MM.1S (cell line): ENCODE results near the gene TTC9.

ENCODE experiments used
- EZH2phosphoT487 ChIP-seq: fragments of 300-600 bp; sonication (generic); IDR thresholded peaks from 2 replicates; pipeline ENCODE4 v1.6.1; 2018; ENCODE audit warnings: antibody characterized with exemption, low read length
- TF ChIP-seq, protein P1 (sequence below): fragments of 300-600 bp; sonication (generic); IDR thresholded peaks from 2 replicates; pipeline ENCODE4 v1.5.1; 2016; ENCODE audit warnings: antibody characterized with exemption, low read length, mixed read lengths

DNA sequence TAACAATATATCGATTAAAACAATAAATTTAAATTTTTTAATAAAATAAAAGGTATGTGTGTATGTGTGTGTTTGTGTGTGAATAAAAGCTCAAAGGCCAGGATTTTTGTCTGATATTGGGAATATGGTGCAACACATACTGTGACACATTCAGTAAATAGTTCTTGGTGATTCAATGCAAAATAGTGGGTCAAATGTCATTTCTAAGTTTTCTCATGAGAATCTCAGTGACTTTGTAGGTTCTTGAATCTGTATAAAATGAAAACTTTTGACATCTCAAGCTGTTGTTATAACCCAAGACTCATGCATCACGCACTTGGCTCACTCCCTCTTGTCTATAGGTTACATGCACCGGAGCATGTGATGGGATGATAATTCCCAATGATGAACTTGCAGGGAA lies 25.1 kb upstream of the TTC9 start:
- TF ChIP-seq, protein P1, sequence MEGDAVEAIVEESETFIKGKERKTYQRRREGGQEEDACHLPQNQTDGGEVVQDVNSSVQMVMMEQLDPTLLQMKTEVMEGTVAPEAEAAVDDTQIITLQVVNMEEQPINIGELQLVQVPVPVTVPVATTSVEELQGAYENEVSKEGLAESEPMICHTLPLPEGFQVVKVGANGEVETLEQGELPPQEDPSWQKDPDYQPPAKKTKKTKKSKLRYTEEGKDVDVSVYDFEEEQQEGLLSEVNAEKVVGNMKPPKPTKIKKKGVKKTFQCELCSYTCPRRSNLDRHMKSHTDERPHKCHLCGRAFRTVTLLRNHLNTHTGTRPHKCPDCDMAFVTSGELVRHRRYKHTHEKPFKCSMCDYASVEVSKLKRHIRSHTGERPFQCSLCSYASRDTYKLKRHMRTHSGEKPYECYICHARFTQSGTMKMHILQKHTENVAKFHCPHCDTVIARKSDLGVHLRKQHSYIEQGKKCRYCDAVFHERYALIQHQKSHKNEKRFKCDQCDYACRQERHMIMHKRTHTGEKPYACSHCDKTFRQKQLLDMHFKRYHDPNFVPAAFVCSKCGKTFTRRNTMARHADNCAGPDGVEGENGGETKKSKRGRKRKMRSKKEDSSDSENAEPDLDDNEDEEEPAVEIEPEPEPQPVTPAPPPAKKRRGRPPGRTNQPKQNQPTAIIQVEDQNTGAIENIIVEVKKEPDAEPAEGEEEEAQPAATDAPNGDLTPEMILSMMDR, result no peak
- no peak for TF ChIP-seq EZH2phosphoT487
